SW 1271 (cell line): ENCODE data around the gene CA4.

Experiments used
- DNase-seq, 2 experiments: peaks; one replicate each; lab custom pipeline; 2025; lab: John Stamatoyannopoulos, UW

Gene CA4

DNA sequence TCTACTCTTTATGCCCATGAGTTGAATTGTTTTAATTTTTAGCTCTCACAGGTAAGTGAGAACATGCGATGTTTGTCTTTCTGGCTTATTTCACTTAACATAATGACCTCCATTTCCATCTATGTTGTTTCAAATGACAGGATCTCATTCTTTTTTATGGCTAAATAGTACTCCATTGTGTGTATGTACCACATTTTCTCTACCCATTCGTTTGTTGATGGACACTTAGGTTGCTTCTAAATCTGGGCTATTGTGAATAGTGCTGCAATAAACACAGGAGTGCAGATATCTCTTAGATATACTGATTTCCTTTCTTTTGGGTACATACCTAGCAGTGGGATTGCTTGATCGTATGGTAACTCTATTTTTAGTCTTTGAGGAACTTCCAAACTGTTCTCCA lies 19.3 kb upstream of the CA4 start:
- DNase-seq: no peak

GRCh38 chr17:60134396-60135150 lies 15.2 kb upstream of the CA4 start:
- peak in 1 of 2 experiments; percentile 22 for DNase-seq

DNA sequence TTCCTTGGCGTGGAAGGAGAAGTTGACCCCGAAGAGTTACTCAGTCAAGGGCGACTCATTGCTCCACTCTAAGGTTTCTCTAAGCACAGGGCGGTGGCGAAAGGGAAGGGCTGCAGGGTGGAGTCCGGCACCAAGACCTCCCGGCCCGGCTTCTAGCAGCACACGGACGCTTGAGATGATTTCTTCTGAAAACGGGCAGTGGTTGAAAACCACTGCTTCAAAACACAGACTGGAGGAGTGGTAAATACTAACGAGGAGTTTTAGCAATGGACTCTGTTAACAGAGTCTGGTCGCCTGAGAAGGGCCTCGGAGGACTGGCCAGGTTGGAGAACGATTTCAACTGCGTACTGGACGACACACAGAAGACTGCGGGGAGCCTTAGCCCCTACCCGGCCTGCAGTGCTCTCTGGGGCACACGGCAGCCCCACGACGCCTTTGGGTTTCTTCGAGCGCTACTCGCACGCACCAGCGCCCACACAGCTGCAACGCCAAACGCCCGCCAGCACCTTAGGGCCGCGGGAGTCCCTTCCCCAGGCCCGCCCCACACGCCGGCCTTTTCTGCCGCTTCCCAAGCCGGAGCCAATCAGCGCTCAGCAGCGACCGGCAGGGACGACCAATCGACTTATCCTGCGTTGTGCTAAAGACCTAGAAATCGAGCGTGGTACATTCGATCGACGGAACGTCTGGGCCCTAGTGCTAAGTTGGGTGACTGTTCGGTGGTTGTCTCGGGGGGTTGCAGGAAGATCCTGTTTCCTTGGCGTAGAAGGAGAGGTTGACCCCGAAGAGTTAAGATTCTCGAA lies 14.4 kb upstream of the CA4 start:
- DNase-seq: peak; percentile 80 to 88

DNA sequence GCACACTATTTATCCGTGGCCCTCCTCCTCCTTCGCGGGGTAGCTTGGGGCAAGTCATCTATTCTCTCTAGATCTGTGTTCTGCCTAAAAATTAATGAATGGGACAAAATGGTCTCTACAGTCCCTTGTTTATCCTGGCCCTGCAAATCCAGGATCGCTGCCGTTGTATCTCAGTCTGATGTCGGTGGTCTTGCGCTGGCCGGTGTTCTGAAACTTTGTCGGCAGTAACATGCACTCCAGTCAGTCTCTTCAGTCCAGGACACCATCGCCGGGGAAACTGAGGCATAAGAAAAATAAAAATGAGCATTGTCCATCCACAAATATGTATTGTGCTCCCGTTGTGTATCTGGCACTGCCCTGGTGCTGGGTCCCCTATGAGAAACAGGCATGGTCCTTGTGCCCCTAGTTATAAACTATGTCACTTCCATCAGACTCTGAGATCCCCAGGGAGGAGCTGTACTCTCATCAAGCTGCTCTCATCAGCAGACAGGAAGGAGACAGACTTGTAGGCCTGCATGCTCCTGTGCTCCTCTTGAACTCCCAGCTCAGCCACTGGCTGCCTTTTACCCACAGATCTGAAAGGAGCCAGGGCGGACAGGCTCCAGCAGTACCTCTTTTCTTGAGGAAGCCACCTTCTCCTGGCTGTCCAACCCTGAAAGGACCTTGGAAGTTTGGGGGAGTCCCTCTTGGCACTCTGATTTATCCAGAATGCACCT lies 13.7 kb upstream of the CA4 start:
- no peak for DNase-seq

DNA sequence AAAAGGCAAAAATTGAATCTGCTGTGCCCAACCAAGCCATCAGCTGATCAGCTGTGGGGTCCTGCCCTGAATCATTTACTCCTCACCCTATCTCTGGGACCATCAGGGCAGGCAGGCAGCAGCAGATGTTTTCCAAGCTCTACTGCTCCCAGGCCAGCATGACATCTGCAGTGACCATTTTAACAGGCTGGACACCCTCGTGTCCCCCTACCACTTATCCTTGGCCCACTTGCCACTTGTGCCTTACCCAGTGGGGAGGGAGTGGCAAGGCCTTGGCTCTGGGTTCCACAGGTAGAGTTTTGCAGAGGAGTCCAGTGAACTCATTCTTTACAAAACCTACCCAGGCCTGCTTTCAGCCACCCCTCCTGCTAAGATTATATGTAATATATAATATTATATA lies 12.0 kb upstream of the CA4 start:
- no peak for DNase-seq

DNA sequence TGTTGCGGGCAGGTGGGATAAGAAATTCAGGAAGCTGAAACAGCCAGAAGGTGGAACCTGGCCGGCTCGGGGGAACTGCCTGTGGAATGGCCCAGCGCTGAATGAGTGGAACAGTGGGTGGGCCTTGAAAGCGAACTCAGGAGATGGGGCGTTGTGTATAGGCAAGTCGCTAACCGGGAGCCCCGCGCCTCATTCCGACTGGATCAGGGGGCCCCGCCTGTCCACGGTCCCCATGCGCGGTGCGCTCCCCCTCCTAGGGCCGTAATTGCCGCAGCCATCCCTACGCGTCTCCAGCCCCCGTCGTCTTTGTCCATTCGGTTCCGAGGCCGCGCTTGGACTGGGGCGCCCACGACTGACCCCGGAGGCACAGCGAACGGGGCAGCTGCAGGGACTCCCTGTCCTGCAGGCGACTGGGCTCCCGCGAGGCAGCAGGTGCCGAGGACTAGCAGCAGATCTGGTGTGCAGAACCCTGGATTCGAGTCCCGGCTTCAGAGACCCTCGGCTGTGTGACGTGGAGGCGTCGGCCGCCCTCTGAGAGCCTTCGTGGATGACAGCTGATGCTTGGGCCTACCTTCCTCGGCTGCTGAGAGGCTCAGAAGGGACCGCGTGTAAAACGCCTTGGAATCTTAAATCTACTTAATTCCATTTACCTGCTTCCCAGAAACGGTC lies 10.9 kb upstream of the CA4 start:
- DNase-seq: no peak

- DNase-seq: no peak
Measured at GRCh38 chr17:60139438-60140285, 10.1 kb upstream of the CA4 start.

DNA sequence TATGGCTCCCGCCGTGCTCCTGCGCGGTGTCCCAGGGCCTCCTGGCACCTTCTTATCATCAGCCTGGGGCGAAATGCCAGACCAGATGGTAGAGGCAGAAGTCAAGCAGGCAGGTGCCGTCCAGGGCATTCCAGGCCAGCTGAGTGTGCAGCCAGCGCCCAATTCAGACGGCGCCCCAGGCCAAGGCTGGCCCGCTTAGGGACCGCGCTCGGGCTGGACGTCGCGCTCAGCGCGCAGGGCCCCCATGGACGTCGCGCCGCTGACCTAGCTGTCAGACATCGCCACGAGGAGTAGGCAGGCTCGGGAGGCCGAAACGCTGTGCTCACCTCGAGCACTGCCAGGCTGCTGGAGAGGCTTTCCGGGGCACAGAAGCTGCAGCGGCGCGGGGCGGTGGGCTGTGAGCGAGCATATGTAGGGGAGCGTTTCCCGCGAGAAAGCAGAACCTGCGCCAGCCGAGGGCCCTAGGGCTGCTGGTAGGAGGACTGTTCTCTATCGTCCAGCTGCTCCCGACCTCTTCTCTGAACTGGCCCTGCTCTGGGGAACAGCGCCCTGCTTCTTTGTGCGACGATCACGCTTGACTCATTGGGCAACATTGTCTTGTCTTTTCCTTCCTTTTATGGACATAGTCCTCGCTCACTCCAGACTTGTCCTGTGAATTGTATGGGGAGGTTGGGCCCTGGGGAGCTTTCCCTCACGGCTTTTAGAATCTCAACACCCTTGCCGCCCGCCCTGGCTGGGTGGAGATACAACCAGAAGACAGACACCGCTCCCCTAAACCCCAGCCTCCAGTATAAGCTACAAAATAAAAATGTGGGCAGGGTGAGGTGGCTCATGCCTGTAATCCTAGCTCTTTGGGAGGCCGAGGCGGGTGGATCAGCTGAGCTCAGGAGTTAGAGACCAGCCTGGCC lies 8.4 kb upstream of the CA4 start:
- no peak for DNase-seq

DNA sequence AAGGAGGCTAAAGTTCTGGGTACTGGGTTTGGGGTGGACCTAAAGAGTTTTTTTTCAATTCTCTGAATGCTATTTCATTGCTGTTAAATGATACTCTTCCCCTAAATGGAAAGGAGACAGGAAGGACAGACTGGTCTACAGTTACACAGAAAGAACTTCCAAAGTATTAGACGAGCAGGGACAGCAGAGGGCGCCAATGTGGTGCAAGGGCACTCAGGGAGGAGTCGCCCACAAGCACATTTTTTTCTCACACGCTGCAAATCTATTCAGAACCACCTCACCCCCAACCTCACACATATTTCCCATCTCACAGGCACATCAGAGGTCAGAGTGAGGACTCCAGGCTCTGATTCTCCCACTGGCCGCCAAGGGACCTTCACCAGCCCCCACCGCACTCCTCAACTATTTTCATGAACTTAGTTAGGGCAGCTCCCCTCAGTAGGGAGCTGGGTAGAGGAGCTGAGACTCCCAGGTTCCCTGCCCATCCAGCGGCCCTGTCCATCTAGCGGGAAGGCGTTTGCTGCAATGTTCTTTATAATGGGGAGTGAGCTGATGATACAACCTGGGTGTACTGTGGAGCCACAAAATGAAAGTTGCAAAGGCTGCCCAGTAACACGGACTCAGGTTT lies 6.8 kb upstream of the CA4 start:
- peak; percentile 70 to 90 for DNase-seq

DNA sequence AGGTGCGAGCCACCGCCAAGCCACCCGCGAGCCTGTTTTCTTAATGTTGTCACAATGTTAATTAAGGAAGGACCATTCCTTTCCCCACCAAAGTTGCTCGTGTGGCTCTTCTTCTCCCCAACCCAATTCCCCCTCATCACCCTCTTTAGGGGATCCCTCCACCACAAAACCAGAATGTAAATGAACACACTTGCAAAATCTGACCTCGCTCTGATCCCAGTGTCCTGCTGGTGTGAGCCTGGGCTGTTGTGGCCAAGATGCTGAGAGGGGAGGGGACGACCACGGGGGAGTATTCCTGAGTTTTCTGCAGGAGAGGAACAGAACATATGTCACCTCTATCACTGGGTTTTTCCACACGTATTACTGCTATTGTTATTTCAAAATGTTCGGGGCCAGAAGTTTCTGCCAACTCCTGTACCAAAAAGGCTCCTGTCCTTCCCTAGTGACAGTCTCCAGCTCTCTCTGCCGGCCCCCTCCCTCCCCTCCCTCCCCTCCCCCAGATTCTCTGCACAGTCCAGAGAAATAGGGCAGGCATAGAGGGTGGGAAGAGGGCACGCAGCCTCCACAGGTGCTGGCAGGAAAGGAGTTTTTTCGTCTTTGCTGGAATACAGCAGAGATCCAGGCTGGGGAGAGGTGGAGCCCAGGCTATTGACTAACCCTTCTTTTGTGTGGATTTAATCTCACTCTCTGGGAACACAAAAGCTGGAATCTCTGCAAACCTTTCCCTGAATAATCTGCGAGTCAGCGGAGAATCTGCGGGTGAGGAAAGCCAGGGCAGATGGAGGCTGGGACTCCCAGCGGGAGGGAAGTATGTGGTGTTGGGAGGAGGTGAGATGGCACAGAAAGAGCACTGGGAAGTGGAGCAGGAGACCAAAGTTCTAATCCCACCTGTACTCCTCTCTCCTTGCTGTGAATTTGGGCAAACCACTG lies 4.5 kb upstream of the CA4 start:
- no peak for DNase-seq

DNA sequence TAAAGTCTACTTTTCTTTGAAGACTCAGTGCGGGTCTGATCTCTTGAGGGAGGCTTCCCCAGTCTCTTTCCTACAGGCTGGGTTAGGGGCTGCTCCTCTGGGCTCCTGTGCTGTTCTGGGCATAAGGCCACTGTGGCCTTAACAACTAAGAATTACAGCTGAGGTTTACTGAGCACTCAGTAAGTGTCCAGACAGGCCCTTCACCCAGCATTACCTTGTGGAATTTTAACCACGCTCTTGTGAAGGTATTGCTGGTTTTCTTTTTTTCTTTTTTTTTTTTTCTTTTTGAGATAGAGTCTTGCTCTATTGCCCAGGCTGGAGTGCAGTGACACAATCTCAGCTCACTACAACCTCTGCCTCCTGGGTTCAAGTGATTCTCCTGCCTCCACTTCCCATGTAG lies 3.6 kb upstream of the CA4 start:
- DNase-seq: no peak

DNA sequence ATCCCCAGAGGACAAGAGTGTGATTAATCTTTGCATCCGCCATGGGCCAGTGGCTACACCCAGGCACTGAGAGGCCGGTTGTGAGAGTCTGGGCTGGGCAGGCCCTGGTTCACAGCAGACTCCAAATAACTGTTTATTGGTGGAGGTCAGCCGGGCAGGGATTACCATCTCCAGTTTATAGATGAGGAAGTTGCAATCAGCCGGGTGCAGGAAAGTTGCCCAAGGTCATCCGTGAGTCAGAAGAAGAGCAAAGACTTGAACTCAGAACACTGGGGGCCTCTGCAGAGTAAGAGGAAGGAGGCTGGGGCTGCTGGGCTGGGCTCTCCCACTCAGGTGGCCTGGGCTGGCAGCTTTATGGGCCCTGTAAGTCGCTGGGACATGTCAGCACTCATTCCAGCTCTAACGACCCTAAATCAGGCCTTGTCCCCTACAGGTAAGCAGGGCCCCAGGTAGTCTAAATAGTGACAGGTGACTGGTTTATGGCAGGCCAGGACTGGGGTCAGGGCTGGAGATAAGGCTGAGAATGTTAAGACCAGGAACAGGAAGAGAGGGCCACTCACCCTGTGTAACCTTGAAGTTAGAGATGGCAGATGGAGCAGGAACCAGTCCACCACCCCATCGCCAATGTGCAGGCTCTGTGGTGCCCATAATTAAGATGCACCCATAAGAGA lies 2.1 kb upstream of the CA4 start:
- no peak for DNase-seq

DNA sequence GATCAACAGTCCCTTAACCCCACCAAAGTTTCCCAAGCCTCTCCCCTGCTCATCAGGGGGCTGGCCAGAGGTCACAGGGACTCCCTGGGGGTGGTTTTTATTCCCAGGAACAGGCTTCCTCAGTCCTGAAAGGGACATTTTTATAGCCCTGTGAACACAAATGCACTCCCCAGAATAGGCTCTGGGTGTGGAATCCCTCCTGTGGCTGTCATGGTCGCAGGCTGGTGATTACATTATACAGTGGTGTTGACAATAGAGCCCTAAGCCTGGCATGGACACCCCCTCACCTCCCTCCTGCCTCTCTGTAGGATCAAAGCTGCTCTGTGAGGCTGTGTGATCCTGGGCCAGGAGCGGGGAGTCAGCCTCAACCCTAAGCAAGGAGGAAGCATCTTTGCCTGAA lies 1.4 kb upstream of the CA4 start:
- DNase-seq: no peak

DNA sequence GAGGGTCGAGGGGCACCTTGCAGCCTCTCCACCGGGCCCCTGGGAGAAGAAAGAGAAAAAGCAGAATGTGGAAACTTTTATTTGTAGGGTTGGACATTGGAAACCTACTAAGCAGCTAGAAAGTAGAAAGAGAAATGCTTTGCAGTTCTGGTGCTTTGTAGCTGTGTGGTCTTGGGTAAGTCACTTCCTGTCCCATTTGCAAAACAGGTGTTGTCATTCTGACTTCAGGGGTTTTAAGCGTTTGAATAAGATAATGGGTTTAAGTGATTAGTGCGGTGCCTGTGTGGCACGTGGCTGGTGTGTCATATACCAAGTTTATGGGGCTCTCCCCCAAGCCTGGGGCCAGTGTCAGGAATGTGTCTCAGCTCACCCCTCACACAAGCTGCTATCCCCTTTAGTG lies 1.6 kb downstream of the CA4 start:
- DNase-seq: no peak

GRCh38 chr17:60153606-60154390 lies 4.0 kb downstream of the CA4 start:
- DNase-seq: no peak

- no peak for DNase-seq
Measured at GRCh38 chr17:60154616-60155426, 5.0 kb downstream of the CA4 start.

DNA sequence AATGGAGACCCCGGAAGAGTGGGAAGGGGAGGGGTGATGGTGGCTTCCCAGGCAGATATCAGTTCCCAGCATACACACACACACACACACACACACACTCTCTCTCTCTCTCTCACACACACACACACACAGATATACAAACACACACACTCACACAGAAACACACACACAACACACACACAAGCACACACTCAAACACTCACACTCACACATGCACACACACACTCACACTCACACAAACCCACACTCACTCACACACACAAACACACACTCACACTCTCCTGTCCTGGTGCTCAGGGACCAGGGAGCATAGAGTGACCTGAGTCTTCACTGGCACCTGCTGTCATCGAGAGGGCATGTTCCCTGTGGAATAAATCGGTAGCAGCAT lies 5.6 kb downstream of the CA4 start:
- DNase-seq: no peak
